Retinal pigment epithelial cell (primary cell): ENCODE data around the gene DGKI.

ENCODE experiments used
- DNase-seq: peaks from one replicate; pipeline ENCODE4 v3.0.0-alpha.2; 2010; ENCODE audit warnings: low read depth
- H3K4me3 ChIP-seq: 2 replicates; pipeline ENCODE4 v1.5.1; 2011; ENCODE audit warnings: mild to moderate bottlenecking, low read length, control low read depth, moderate library complexity
- TF ChIP-seq, protein P1 (sequence below): conservative IDR thresholded peaks from 2 replicates; pipeline ENCODE4 v1.5.1; 2011; ENCODE audit warnings: low read depth, low read length, control low read depth, inconsistent platforms

The DGKI gene

DNA sequence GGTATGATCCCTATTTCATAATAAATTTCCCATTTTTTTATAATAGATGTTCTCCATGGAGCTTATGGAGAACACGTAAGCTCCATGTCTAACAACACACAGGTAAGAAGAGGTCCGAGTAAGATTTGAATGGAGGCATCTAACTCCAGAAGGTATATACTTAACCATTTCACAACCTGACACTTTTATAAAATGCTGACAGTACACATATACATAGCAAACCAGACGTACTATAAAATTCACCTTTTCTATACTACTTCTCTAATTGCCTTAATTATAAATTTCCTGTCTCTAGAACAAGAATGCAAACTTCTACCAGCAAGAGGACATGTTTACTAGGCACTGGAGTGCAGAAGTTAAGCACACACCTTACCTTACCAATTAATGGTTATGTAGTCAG is 151.3 kb downstream of the DGKI start:
- TF ChIP-seq, protein P1, sequence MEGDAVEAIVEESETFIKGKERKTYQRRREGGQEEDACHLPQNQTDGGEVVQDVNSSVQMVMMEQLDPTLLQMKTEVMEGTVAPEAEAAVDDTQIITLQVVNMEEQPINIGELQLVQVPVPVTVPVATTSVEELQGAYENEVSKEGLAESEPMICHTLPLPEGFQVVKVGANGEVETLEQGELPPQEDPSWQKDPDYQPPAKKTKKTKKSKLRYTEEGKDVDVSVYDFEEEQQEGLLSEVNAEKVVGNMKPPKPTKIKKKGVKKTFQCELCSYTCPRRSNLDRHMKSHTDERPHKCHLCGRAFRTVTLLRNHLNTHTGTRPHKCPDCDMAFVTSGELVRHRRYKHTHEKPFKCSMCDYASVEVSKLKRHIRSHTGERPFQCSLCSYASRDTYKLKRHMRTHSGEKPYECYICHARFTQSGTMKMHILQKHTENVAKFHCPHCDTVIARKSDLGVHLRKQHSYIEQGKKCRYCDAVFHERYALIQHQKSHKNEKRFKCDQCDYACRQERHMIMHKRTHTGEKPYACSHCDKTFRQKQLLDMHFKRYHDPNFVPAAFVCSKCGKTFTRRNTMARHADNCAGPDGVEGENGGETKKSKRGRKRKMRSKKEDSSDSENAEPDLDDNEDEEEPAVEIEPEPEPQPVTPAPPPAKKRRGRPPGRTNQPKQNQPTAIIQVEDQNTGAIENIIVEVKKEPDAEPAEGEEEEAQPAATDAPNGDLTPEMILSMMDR = no peak
- DNase-seq = no peak
- no peak overlapping the region for H3K4me3 ChIP-seq

DNA sequence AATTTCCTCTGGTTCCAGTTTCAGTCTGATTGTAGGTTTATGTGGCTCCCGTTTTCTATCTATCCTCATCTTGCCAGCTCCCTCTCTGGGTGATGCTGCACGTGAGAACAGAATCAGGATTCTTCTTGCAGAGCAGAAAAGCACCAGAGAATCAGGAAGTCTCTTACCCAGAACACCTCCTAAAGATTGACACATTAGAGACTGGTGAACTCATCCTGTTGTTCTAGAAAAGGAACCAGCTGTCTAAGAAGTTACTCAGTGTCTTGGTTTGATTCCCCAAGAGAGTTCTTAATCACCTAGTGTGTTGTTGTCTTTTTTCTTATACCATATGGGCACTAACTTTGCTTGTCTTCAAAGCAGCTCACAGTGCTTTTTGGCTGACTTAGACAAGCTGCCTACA is 152.4 kb downstream of the DGKI start:
- no peak for DNase-seq
- no peak overlapping the region for H3K4me3 ChIP-seq
- TF ChIP-seq, protein P1 = no peak

GRCh38 chr7:137692399-137692798 is 154.4 kb downstream of the DGKI start:
- TF ChIP-seq, protein P1 = no peak

DNA sequence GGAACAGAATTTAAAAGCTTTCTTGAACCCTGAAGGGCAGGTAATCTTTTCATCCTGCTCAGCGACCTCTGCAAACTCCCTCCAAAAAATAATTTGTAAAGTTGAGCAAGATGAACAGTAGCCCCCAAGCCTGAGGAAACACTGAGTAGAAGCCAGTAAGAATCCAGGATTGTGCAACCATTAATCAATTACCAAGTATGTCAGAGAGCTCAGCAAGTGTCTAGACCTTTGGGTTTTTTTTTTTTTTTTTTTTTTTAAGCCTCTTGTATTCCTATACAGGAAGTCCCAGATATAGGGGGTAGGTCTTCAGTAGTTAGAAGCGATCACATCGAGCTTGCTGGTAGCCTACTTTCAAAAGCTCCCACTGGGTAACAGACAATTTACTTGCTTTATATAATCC is 155.2 kb downstream of the DGKI start:
- H3K4me3 ChIP-seq = no peak overlapping the region
- TF ChIP-seq, protein P1 = no peak
- no peak for DNase-seq

More at GRCh38 chr7:137692399-137692798, 154.4 kb downstream of the DGKI start:
- DNase-seq = no peak
- H3K4me3 ChIP-seq = no peak overlapping the region

DNA sequence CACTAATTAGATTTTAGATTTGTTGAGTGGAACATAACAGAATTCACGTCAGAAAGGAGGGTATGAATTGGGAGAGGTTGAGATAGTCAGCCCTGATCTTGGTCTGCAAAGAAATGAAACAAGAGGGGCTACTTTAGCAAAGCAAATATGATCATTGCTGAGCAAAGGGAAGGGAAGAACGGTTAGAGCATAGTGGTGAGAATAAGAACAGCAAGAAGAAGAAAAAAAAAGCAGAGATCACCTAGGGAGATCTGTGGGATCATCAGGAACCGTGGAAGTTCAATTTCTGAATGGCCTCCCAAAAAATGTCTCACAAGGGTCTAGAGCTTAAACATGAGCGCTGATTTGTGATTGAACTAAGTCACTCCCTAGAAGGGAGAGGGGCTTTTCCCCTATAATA is 156.1 kb downstream of the DGKI start:
- H3K4me3 ChIP-seq = no peak overlapping the region
- DNase-seq = no peak
- TF ChIP-seq, protein P1 = no peak

- H3K4me3 ChIP-seq = no peak overlapping the region
- DNase-seq = no peak
- TF ChIP-seq, protein P1 = no peak
Measured at GRCh38 chr7:137689761-137690160, 157.0 kb downstream of the DGKI start.

GRCh38 chr7:137687556-137688265 is 159.1 kb downstream of the DGKI start:
- TF ChIP-seq, protein P1 = no peak
- no peak overlapping the region for H3K4me3 ChIP-seq
- no peak for DNase-seq
